GM19043 (cell line): ENCODE measurements around the gene TAF6.
"Not testable (repeated sequence)": the region's sequence is repeated elsewhere in the genome, so short reads cannot be mapped to it uniquely, and the experiment has no call there.

Experiments used
- ATAC-seq: cut with Tn5 transposase; IDR thresholded peaks from one replicate; pipeline ENCODE4 v1.9.1; 2021; ENCODE audit warnings: low read depth; ENCODE audit not compliant: unreplicated experiment

Gene TAF6

GRCh38 chr7:100152937-100153666, 33.9 kb upstream of the TAF6 start:
- no peak for ATAC-seq

GRCh38 chr7:100152404-100152803, 33.2 kb upstream of the TAF6 start:
- no peak for ATAC-seq

GRCh38 chr7:100148559-100149328, 29.6 kb upstream of the TAF6 start, which contains the start of gene LAMTOR4:
Gene LAMTOR4, plus strand, starts transcription at chr7:100148918. Its CDS starts 55 bp downstream, at chr7:100148973.
- peak; percentile 95 for ATAC-seq

- no peak for ATAC-seq
These were observed 29.0 kb upstream of the TAF6 start for GRCh38 chr7:100148225-100148558.

- no peak for ATAC-seq
These were observed 28.1 kb upstream of the TAF6 start for GRCh38 chr7:100147278-100147677.

- ATAC-seq = not testable (repeated sequence)
These were observed 27.2 kb upstream of the TAF6 start for GRCh38 chr7:100146350-100146749.

GRCh38 chr7:100142461-100142860, 23.3 kb upstream of the TAF6 start:
- ATAC-seq = no peak

GRCh38 chr7:100141555-100141949, 22.4 kb upstream of the TAF6 start:
- ATAC-seq = no peak

- no peak for ATAC-seq
These were observed 18.9 kb upstream of the TAF6 start for GRCh38 chr7:100137851-100138760.

- no peak for ATAC-seq
These were observed 13.6 kb upstream of the TAF6 start for GRCh38 chr7:100132697-100133151.

GRCh38 chr7:100132126-100132525, 13.0 kb upstream of the TAF6 start:
- ATAC-seq = no peak

- ATAC-seq = no peak
These were observed 11.7 kb upstream of the TAF6 start for GRCh38 chr7:100130608-100131453.

- ATAC-seq = not testable (repeated sequence)
These were observed 11.1 kb upstream of the TAF6 start for GRCh38 chr7:100130220-100130607.

GRCh38 chr7:100128637-100128963, 9.4 kb upstream of the TAF6 start:
- no peak for ATAC-seq

GRCh38 chr7:100127866-100128636, 8.9 kb upstream of the TAF6 start:
- no peak for ATAC-seq

GRCh38 chr7:100126931-100127865, 8.0 kb upstream of the TAF6 start, which contains the start of gene MBLAC1:
Gene MBLAC1, plus strand, starts transcription at chr7:100126967. Its CDS starts 429 bp downstream, at chr7:100127396.
- peak; percentile 50 for ATAC-seq

- peak; percentile 10 for ATAC-seq
These were observed 7.2 kb upstream of the TAF6 start for GRCh38 chr7:100126239-100126930.
